Skin of body (tissue), 2 donors: ENCODE data around the gene IFNL2. TPM values are rescaled to one million over a fixed set of nuclear protein-coding genes. Genes with fewer than 3 reads are reported as not detected.
"Not testable (repeated sequence)": the region's sequence is repeated elsewhere in the genome, so short reads cannot be mapped to it uniquely, and the experiment has no call there.

Source experiments
- DNase-seq: peaks from one replicate; lab custom pipeline; 2025; lab: John Stamatoyannopoulos, UW
- total RNA-seq: library from RNA; depleted of rRNA; stranded (reverse); fragments of >200 nt; gene quantifications from one replicate; pipeline ENCODE4 v1.2.3, GENCODE V29; 2014

IFNL2 gene
- not detected for total RNA-seq

GRCh38 chr19:39268085-39268484 lies at the start of gene IFNL2:
TSS of gene IFNL2 (plus strand) at chr19:39268396. CDS start at chr19:39268569, 173 bp downstream.
- DNase-seq, result not testable (repeated sequence)

- not testable (repeated sequence) for DNase-seq
Observed at GRCh38 chr19:39219108-39219507, 49.1 kb upstream of the IFNL2 start.

GRCh38 chr19:39223703-39224279 lies 44.4 kb upstream of the IFNL2 start:
- DNase-seq, result no peak

GRCh38 chr19:39224910-39225309 lies 43.3 kb upstream of the IFNL2 start:
- DNase-seq, result no peak

- DNase-seq, result no peak
Observed at GRCh38 chr19:39230096-39230764, 38.0 kb upstream of the IFNL2 start.

- DNase-seq, result no peak
Observed at GRCh38 chr19:39232708-39233107, 35.5 kb upstream of the IFNL2 start.

GRCh38 chr19:39236527-39236926 lies 31.7 kb upstream of the IFNL2 start:
- no peak for DNase-seq

GRCh38 chr19:39237200-39238184 lies 30.7 kb upstream of the IFNL2 start:
- no peak for DNase-seq

GRCh38 chr19:39238209-39238608 lies 30.0 kb upstream of the IFNL2 start:
- DNase-seq, result no peak

- no peak for DNase-seq
Observed at GRCh38 chr19:39238944-39239343, 29.3 kb upstream of the IFNL2 start.

GRCh38 chr19:39240421-39240820 lies 27.8 kb upstream of the IFNL2 start:
- DNase-seq, result no peak

- DNase-seq, result not testable (repeated sequence)
Observed at GRCh38 chr19:39243741-39244140, 24.5 kb upstream of the IFNL2 start.

GRCh38 chr19:39244410-39245100 lies 23.6 kb upstream of the IFNL2 start, which contains the start of gene IFNL3:
TSS of gene IFNL3 (minus strand) at chr19:39245006. CDS start at chr19:39244967, 39 bp downstream.
- not testable (repeated sequence) for DNase-seq

- not testable (repeated sequence) for DNase-seq
Observed at GRCh38 chr19:39245166-39245565, 23.0 kb upstream of the IFNL2 start.

GRCh38 chr19:39246951-39247669 lies 21.1 kb upstream of the IFNL2 start:
- DNase-seq, result no peak

GRCh38 chr19:39247701-39248664 lies 20.2 kb upstream of the IFNL2 start:
- DNase-seq, result no peak

- DNase-seq, result no peak
Observed at GRCh38 chr19:39248806-39249205, 19.4 kb upstream of the IFNL2 start, which contains the start of gene IFNL4. TSS of gene IFNL4 (minus strand) at chr19:39248856.

GRCh38 chr19:39251081-39251480 lies 17.1 kb upstream of the IFNL2 start:
- DNase-seq, result no peak

GRCh38 chr19:39251846-39252245 lies 16.4 kb upstream of the IFNL2 start:
- DNase-seq, result no peak
